Measurements from ENCODE around the gene BCL6B.

GRCh38 chr17:7048968-7049367 lies 26.1 kb downstream of the BCL6B start:
- TF ChIP-seq, protein P1, sequence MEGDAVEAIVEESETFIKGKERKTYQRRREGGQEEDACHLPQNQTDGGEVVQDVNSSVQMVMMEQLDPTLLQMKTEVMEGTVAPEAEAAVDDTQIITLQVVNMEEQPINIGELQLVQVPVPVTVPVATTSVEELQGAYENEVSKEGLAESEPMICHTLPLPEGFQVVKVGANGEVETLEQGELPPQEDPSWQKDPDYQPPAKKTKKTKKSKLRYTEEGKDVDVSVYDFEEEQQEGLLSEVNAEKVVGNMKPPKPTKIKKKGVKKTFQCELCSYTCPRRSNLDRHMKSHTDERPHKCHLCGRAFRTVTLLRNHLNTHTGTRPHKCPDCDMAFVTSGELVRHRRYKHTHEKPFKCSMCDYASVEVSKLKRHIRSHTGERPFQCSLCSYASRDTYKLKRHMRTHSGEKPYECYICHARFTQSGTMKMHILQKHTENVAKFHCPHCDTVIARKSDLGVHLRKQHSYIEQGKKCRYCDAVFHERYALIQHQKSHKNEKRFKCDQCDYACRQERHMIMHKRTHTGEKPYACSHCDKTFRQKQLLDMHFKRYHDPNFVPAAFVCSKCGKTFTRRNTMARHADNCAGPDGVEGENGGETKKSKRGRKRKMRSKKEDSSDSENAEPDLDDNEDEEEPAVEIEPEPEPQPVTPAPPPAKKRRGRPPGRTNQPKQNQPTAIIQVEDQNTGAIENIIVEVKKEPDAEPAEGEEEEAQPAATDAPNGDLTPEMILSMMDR (IDR thresholded peaks at IDR 0.05): no peak
- no peak for TF ChIP-seq POLR2AphosphoS5 (IDR thresholded peaks at IDR 0.05)
- no peak for TF ChIP-seq POLR2A (IDR thresholded peaks at IDR 0.05)
- TF ChIP-seq EP300 (IDR thresholded peaks at IDR 0.05): no peak
